GM19239 (cell line): ENCODE data around the gene ZNF570.

Source experiments
- DNase-seq: peaks from one replicate; pipeline ENCODE4 v3.0.0; 2011; ENCODE audit warnings: low spot score; ENCODE audit not compliant: insufficient read length
- FAIRE-seq: peaks from 2 replicates; lab custom pipeline; 2011; peaks lifted over from hg19 to GRCh38; lab: Jason Lieb, UNC

The ZNF570 gene

DNA sequence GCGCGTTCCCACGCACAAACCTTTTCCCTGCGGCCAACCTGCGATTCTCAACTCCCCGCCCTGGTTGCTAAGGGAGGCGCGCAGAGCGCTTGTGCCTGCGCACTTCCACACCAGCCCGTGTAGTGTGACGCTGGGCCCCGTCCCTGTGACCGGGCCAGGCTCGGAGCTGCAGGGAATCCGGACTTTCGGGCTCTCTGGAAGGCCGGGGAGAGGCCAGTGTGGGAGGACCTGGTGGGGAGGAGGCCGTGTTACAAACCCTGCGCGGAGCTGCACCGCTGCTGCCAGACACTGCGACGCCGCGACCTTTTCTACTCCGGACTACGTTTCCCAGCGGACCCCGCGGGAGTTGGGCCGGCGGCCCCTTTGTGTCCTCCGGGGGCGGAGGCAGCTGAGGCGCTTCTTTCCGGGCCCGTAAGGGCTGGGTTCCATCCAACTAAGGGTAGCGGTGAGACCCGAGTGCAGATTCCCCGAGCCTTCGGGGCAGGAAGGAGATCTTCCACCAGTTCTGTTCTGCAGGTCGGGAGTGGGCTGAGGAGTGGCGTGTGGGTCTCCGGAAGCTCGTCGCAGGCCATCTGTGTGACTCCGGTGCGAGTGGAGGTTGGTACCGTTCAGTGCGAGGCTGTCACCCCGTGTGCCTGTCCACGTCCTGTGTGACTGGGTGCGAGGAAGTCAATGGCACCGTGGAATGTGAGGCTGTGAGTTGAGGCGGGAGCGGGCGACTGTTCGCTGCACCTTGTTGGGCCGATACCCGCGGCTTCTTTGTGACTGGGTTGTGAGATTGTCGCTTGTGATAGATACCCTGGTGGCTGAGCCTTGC is at the start of gene ZNF570:
Gene ZNF570 (plus strand): TSS at position 396 of the 817 bp plus-strand sequence. CDS start 999 bp downstream, outside the sequence.
- peak; percentile 40 for DNase-seq
- FAIRE-seq, result peak; percentile 84

DNA sequence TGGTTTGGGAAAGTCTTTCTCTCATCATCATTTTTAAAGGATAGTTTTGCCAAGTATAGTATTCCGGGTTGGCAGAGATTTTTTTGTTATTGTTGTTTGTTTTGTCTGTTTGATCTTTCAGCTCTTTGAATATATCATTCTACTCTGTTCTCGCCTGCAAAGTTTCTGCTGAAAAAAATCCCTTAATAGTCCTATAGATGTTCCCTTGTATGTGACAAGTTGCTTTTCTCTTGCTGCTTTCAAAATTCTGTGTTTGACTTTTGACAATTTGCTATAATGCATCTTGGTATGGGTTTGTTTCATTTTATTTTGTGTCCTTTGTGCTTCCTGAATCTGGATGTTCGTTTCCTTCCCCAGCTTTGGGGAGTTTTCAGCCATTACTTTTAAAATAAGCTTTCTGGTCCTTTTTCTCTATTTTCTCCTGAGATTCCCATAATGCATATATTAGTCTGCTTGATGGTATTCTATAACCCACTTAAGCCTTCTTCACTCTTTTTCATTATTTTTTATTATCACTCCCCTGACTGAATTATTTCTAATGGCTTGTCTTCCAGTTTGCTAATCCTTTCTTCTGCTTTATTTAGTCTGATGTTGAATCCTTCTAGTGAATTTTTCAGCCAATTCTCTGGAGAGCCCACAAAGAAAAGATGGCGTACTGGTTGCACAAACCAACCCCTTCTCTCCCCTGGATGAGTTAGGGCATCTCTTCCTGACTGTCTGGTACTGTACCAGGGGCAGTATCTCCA is 16.5 kb upstream of the ZNF570 start:
- no peak for DNase-seq
- FAIRE-seq, result no peak

DNA sequence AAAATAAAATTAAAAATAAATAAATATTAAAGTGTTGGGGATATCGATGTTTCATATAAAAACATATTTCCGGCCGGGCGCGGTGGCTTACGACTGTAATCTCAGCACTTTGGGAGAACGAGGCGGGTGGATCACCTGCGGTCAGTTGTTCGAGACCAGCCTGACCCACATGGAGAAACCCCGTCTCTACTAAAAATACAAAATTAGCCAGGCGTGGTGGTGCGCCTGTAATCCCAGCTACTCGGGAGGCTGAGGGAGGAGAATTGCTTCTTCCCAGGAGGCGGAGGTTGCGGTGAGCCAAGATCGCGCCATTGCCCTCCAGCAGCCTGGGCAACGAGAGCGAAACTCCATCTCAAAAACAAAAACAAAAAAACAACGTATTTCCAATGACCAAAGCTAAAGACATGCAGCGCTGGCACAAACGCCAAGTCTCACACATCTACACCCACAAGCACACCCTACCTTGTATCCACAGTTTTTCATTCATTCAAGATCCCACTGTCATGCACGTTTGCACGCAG is 2.8 kb upstream of the ZNF570 start:
- FAIRE-seq, result no peak
- no peak for DNase-seq

DNA sequence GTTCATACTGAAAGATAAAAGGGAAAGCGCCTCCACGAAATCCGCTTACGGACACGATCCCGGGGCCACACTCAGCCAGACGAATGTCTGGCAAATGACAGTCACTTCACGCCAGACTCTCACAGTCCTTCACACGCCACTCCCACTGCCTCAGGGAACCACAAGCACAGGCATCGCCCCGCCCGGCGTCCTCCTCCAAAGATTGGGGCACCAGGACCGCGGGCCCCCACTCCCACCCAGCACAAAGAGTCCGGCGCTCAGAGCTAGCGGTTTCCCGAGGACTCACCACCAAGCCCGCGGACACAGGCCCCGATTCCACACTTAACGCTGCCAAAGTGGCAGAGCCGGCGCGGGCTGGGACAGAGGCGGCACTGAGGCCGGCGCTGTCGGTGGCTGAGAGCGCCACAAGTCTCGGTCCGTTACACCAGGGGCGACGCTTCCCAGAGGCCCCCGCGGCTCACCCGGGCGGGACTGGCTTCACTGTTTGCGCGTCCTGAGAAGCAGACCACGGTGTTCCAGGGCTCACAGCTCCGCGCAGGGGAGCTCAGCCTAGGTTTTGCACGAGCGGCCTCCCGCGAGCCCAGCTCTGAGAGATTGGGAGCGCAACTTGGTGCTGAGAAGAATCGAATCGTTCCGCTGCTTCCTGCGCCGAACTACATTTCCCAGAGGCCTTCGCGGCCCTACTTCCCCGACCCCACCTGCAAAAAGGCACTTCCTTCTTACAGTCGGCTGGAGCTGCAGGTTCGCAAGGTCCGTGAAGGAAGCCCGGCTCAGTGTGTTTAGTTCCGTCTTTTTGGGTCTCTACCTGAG is 2.2 kb upstream of the ZNF570 start, which contains the start of gene ZNF569:
Gene ZNF569 (minus strand): TSS at position 647 of the 810 bp plus-strand sequence. CDS start 22,523 bp downstream, outside the sequence.
- FAIRE-seq (peak; percentile 97), DNase-seq (peak; percentile 60)

DNA sequence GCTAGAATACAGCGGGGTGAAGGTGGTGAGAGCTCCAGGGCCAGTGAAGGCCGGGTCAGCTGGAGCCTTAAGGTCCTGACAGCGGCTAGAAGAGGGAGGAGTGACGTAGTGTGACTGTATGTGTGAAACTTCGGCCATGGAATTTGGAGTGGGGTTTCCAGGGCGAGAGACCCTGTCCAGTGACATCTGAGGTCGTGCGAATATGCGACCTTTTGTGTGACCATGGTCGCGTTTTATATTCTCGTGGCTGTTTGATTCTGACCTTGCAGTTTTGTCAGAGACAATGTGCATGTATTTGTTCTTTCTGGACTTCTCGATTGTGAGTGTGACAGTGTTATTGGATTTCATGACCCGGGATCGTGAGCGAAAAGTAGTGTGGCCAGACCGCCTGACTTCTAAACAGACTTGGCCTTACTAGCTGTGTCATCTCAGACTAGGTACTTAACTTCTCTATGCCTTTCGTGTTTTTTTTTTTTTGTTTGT is 1.5 kb upstream of the ZNF570 start:
- FAIRE-seq, result no peak
- no peak for DNase-seq

DNA sequence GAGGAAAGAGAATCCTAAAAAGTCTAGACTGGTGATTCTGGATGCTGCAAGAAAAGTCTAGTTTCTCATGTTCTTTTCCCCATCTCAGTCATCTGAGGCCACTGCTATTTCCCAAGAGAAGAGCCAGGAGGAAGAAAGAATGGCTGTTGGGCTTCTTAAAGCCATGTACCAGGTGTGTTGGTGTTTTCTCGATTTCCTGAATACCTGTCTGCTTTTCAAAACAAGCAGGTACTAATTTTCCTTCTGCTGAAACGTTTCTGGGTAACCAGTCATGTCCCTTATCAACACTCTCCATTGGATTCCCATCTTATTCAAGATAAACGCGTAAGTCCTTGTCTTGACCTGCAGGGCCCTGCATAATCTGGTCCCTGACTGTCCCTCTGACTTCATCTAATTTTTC is 1.1 kb downstream of the ZNF570 start:
- DNase-seq (no peak), FAIRE-seq (no peak)

DNA sequence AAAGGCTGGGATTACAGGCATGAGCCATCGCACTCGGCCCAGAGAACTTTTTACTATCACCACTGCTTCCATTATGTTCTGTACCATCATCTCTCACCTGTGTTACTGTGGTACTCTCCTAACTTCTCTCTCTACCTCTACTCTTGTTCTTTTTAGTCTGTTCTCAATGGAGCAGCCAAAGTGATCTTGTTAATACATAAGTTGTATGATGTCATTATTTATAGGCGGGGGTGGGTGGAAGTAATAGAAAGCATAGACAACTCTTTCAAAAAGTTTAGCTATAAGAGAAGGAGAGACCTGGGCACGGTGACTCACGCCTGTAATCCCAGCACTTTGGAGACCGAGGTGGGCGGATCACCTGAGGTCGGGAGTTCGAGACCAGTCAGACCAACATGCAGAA is 3.0 kb downstream of the ZNF570 start:
- FAIRE-seq, result no peak
- no peak for DNase-seq

DNA sequence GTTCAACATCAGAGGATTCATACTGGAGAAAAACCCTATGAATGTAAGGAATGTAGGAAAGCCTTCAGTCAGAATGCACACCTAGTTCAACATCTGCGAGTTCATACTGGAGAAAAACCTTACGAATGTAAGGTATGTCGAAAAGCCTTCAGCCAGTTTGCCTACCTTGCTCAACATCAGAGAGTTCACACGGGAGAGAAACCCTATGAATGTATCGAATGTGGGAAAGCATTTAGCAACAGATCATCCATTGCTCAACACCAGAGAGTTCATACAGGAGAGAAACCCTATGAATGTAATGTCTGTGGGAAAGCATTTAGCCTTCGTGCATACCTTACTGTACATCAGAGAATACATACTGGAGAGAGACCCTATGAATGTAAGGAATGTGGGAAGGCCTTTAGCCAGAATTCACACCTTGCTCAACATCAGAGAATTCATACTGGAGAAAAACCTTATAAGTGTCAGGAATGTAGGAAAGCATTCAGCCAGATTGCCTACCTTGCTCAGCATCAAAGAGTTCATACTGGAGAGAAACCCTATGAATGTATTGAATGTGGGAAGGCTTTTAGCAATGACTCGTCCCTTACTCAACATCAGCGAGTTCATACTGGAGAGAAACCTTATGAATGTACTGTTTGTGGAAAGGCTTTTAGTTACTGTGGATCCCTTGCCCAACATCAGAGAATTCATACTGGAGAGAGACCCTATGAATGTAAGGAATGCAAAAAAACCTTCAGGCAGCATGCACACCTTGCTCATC is 15.4 kb downstream of the ZNF570 start:
- DNase-seq (no peak), FAIRE-seq (no peak)

DNA sequence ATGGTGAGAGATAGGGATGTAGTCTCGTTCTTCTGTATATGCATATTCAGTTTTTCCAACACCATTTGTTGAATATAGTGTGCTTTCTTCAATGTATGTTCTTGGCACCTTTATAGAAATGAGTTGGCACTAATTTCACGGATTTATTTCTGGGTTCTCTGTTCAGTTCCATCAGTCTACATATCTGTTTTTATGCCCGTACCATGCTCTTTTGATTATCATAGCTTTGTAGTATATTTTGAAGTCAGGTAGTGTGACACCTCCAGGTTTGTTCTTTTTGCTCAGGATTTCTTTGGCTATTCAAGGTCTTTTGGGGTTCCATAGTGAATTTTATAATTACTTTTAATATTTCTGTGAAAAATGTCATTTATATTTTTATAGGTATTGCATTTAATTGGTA is 23.1 kb downstream of the ZNF570 start:
- DNase-seq, result no peak
- FAIRE-seq, result no peak

DNA sequence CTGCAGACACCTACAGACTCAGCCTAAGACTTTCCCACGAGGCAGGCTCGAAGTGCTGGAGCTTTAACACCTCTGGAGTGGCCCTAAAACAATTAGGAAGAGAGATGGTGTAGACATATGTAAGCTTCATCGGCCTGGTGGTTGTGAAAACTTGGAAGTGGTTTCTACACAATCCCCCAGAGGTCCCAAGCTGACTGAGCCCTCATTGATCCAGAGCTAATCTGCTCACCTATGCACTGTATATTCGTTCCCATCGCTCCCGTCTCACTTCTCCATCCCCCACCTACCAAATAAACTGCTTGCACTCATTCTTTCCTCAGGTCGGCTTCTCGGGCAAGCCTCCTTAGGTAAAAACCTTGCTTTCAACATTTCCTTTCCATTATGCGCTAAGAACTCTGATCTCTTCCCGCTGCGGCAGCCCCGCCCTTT is 36.8 kb downstream of the ZNF570 start:
- DNase-seq, result no peak

DNA sequence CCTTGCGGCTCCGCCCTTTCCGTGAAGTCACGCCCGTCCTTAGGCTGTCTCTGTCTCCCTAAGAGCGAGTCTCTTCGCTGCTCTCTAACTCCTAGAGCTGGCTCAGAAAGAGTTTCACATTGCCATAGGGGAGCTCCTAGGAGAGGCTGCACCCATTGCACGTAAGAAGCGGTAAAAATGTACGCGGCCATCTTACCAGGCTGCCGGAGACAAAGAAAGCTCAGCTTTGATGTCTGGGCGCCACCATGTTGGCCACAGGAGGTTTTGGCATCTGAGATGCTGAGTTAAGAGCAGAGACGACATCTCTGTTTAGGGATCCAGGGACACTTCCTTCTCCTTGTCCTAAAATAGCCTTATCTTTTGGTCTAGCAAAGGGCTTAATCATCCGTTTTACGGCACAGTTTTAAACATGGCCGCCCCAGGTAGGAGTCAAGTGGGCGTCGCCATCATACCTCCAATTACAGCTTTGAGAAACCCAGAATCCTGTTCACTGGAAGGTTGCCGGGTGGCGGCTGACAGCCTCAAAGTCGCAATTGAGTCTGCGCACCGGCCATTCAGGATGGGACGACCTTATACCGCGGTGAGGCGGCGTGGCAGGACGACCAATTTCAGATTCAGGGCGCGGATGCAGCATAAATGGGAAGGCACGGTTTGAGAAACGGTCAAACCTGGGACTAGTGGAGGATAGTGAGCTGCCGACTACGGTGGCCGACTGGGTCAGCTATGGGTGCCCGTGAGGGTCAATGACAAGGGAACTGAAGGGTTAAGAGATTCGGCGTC is 37.4 kb downstream of the ZNF570 start, which contains the start of gene ZNF793:
Gene ZNF793 (plus strand): TSS at position 553 of the 780 bp plus-strand sequence. CDS start 16,501 bp downstream, outside the sequence.
- DNase-seq, result no peak
- FAIRE-seq, result peak; percentile 53

More for the DNA sequence above, 36.8 kb downstream of the ZNF570 start:
- FAIRE-seq, result no peak

DNA sequence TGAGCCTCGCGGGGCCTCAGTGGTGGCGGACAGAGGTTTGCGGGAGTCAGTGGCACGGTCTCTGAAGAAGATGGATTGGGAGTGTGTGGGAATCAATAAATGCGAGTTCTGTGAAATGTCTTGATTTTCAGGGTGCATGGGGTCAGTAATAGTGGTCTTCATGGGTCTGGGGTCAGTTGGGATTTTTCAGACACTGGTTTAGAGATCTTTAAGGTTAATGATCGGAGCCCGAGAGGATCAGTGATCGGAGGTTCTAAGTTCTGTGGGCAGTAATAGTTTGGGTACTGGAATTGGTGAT is 38.0 kb downstream of the ZNF570 start:
- DNase-seq, result no peak
- FAIRE-seq, result no peak

DNA sequence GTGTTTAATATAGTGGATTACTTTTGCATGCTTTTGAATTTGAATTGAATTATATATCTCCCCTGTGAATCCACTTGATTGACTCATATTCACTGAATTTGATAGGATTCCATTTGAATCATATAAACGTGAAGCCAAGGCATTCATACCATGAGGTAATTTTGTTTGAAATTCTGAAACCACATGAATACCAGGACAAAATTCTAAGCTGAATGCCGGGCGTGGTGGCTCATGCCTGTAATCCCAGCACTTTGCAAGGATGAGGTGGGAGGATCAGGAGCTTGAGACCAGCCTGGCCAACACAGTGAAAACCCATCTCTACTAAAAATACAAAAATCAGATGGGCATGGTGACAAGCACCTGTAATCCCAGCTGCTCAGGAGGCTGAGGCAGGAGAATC is 42.0 kb downstream of the ZNF570 start:
- FAIRE-seq (no peak), DNase-seq (no peak)

DNA sequence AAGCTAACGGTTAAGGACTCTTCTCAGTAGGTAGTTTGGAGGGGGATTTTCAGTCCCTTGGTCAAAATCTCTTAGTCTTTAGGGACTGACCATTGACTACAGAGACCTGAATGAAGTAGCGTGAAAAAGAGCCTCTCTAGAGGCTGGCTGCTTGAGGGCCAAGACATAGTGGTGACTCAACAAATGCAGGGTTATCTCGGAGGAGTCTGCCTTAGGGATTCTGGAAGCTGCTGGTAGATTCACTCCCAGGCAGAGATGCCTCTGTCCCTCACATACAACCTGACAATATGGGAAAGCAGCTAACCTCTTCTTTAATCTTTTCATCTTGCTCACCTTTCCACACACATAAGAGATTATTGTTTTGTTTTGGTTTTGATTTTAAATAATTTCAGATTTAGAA is 42.7 kb downstream of the ZNF570 start:
- no peak for FAIRE-seq

DNA sequence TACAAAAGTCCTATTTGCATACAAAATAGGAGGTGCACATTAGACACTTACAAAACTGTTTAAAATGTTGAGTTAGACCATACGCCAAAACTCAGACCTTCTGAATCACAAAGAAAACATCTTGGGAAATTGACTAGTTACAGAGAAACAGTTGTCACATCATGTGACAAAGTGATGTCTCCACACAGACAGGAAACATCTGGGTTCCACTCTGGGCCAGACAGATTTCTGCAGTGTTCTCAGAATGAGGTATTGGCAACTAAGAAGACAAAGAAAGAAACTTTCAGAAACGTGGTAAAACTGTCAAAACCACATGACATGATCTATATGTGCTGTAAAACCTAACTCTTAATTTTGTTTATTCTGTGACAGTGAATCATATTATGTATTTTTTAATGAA is 44.2 kb downstream of the ZNF570 start:
- no peak for DNase-seq
- no peak for FAIRE-seq

More for the DNA sequence above, 42.7 kb downstream of the ZNF570 start:
- DNase-seq, result no peak

DNA sequence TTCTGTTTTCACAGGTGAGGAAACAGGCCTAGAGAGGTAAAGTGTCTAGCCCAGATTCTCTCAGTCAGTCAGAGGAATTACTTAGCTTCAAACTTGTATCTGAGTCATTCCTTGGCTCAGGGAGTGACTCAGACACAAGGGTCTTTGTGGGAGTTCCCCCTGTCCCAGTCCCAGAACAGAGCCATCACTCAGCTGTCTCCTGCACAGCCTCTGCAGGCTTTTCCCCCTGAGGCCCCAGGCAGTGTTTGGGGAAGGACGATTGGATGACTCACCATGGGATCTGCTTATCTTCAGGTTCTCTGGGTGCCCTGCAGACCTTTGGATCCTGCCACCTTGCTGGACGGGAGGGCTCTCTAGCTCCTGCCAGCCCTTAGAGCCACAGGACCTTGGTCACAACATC is 50.7 kb downstream of the ZNF570 start:
- no peak for DNase-seq
- FAIRE-seq, result no peak

DNA sequence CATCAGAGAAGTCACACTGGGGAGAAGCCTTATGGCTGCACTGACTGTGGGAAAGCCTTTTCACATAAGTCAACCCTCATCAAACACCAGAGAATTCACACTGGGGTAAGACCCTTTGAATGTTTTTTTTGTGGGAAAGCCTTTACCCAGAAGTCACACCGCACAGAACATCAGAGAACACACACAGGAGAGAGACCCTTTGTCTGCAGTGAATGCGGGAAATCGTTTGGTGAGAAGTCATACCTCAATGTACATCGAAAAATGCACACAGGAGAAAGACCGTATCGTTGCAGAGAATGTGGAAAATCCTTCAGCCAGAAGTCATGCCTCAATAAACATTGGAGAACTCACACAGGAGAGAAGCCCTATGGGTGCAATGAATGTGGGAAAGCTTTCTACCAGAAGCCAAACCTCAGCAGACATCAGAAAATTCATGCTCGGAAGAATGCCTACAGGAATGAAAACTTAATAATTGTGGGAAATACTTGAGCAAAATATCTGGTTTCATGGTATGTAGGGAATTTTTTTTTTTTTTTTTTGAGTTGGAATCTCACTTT is 68.3 kb downstream of the ZNF570 start:
- FAIRE-seq (no peak), DNase-seq (no peak)
